ENCODE measurements around the gene POU6F2.
A peak's percentile ranks its signal among the peaks of the same experiment; 100 is the strongest.

The POU6F2 gene

DNA sequence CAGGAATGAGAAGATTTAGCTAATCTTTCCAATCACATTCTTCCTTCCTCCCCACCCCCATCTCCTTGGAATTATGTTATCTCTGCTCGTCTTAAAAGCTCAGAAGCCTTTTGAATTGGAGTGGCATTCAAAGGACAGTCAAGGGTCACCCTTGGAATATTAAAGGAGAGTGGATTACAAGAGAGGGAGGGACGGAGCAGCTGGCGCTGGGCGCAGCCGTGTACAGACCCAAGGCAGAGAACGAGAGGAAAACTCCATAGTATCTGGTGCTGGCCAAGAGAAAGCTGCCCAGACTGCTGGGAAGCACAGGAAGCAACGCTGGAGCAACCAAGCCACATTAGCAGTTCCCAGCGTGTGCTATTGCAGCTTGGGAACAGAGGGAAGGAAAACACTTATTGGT is 95.7 kb downstream of the POU6F2 start:
- no peak for DNase-seq

DNA sequence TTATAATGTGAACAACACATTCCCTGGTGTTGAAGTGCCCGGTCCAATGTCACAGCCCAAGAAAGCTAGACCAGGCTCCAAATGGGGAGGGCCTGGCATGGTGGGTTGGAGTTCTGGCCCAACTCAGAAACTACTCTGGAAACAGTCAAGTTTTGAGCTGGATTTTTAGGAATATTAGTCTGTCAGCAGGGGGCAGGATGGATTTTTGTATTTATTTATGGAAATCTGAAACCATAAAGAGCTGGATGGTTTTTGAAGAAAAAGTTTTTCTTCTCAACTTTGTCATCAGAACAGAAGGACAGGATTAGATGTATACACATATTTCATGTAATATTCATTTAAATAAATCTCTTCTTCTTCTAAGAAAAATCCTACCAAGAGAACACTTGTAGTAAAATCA is 97.5 kb downstream of the POU6F2 start:
- no peak for DNase-seq

DNA sequence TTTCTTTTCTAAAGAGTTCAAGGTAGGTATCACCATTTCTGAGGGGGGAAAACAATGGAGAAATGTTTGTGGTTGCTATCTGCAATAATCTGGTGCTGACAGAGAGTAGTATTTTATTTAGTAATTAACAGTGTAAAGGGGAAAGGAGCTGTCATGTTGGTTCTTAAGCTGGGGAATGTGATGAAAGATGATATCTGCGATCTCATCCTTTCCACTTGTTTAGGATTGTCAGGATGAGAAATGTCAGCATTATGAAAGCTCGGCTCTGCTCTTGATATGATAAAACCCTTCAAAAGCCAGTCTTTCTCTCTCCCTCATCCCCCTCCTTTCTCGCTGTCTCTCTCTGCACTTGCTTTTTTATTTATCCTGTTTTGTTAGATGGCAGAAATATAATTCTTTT is 106.1 kb downstream of the POU6F2 start:
- no peak for DNase-seq

DNA sequence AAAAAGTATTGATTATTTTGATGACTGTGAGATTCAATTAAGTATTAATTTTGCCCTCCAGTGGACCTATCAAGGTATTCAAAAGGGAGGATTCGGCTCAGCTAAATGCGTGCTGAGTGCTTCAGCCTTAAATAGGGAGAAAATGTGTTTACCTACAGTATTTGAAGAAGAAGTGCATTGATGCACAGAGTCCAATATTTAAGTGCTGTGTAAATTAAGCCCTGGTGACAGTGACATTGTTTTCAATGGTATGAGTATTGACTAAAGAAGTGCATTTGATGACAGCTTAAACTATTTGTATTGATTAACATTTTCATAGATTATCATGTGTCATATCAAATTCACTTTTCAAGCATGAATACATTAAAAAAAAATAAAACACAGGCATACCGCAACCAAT is 106.6 kb downstream of the POU6F2 start:
- DNase-seq, result no peak

DNA sequence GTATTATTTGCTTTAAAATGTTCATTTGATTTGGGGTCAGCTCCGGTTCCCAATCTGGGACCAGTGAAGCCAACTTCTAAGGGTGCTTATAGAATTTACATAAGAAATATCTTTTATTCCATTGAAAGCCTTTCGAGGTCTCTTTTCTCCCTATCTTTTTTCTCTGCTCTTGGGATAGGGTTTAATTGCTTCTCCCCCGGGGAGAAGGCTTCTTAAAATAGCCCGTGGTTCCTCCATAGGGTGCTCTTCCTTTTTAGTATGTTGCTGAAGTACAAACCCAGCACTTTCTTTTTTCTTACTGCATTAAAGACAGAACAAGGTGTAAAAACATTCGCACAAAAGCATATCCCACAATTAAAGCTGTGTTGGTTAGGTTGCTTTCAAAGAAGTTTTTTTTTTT is 107.5 kb downstream of the POU6F2 start:
- no peak for DNase-seq

DNA sequence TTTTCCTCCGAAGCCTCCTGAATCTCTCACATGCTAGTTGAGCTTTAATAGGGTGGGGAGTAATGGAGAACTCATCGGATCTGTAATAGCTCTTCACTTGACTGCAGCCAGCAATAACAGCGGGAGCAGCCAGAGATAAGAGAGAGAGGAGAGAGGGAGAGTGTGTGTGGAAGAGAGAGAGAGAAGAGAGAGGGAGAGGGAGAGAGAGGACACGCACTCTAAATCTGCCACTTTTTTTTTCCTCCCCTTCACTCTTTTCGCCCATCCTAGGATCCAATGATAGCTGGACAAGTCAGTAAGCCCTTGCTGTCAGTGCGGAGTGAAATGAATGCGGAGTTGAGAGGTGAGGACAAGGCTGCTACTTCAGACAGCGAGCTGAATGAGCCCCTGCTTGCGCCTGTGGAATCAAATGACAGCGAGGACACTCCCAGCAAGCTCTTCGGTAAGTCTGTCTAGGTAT is 107.9 kb downstream of the POU6F2 start:
- no peak for DNase-seq

DNA sequence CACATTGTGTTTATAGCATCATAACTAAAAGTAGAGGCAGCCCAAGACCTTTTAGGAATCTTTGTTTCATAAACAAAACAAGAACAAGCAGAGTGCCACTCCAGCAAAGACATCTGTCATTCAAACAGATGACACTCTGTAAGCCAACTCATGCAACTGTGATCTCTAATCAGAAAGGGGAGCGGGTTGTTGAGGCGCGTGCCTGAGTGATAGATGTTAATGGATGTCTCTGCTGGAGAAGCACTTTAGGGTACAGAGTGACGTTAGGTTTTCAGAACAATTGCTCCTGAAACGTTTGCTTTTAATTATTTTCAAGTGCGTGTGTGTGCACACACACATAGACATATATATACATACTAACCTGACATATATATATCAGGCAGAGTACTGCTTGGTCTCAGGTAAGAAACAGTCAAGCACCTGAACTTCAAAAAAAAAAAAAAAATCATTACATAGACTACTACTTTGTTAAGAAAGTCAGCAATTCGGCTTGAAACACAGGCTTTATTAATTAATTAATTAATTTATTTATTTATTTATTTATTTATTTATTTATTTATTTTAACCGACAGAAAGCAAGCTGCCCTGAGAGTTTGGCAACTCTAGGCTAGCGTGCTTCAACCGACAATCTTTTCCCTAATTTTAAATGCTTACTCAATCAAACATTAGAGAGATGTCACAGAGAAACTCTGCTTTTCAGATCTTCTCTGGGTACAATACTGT is 109.1 kb downstream of the POU6F2 start:
- DNase-seq, result no peak

DNA sequence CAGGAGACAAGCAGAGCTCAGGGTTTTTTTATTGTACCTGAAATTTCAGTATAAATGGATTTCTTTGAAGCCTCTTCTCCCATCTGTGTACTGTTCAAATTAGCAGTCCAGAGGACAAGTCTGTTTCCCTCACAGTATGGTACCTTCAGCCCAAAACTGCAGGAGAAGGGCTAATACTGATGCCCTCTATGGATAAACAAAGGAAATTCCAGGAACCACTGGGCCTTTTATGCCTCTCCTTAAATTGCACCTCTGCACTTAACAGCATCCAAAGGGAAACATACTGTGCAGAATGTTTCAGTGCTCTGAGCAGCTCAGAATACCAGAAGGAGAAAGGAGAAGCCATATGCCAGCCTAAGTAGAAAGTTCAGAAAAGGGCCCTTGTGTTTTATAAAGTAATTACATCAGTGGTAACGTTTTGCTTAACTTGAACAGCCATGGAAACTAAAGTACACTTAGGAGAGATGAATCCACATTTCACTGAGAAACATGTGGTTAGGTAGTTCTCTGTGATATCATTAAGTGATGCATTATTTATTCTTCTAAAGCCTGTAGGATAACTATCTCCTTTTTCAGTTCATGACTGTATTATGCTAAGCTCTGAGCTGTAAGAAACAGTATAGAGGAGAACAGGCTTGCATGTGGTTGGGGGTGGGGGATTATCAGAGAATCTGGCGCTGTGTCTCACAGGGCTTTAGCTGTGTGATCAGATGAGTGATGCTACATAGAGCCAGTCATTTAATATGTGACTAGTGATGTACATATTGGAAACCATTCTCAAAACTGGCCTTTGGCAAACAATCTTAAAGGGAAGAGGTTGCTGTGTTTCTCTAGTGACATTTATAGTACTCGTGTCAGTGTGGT is 111.3 kb downstream of the POU6F2 start:
- no peak for DNase-seq

DNA sequence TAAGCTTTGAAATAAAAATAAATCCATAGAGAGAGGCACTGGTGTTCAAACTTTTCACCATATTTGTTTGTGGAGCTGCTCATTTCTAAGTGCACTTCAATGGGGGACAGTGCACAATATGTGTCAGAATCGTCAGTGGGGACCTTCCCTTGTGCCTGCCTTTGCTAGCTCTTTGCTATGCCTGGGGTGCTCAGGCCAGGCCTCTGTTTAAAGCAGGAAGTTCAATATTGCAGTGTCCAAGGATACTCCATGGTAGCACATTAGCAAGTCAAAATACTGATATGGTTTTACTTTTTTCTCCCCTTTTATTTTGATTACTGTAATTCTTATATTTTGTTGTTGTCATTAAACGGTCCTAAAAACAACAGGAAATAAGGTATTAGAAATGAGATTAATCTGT is 113.4 kb downstream of the POU6F2 start:
- no peak for DNase-seq

DNA sequence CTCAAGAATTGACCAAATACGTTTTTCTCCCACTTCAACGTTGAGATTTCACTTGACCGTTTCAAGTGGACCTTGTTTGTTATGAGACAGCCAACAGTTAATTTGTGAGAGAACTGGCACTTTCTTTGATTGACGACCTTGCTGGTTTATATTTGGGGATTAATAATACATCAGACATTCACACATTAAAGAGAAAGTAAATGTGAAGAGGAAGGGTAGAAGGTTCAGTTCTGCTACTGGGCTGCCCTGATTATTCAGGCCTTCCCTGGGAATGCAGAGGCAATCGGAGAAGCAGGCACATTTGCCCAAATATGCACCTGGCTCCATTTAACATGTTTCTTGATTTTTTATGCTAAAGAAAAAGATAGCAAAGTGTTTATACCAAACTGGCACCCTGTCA is 114.1 kb downstream of the POU6F2 start:
- no peak for DNase-seq

DNA sequence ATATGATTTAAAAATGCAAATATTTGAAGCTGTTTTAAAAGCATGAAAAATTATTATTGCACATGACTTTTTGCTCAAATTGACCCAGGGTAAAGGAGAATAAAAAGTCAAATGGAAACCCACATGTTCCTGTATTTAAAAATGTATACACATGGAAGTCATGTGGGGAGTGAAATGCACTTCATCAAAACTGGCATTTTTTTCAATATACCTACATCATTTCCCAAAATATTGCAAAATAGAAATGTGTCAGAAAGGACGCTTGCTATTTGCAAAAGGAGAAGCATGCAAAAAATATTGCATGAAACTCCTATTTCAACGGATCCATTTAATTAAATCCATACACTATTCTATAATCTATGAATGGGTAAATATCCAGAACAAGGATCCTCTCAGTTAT is 117.0 kb downstream of the POU6F2 start:
- DNase-seq, result peak; percentile 56 to 59

DNA sequence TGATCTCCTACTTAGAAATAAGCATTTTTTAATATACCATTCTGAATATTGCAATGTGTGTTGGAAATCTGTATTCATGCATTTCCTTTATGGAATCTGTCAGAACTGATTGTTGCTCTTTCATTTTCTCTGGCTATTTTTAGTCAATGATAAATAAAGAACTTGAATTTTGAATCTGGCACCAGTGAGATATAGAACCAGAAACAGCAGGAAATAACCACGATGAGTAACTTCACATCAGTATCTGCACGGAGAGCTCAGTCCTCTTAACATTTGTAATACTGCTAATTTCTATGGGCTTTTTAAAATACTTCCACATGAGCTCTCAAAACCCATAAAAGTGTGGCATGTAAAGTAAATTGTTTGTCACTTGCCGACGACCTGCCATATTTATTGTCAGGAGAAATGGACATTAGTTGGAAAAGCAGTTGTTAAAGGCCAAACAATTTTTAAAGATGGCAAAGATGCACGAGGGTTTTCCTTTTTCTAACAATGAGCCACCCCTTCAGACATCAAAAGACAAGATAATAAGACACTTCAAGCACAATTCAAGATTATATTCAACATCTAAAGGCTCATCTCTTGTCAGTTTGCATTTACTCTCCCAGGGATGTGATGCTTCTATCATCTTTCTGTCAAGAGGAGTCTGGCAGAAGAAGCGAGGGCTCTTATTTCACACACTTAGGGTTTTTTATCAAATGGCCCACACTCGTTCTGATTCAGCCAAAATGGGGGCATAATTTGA is 118.3 kb downstream of the POU6F2 start:
- no peak for DNase-seq

DNA sequence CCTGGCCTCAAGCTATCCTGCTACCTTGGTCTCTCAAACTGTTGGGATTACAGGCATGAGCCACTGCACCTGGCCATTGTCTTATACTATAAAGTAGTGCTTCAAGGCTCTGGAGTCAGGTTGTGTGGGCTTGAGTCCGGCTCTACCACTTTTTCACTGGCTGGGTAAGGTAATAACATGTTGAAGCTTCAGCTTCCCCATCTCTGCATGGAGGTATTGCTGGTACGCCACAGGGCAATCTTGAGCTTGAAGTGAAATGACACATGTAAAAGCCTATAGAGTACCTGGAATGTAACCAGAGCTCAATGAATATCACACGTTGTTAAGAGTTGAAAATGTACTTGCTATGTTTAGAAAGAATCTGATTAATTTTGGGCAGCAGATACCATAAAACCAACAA is 120.8 kb downstream of the POU6F2 start:
- DNase-seq, result no peak

DNA sequence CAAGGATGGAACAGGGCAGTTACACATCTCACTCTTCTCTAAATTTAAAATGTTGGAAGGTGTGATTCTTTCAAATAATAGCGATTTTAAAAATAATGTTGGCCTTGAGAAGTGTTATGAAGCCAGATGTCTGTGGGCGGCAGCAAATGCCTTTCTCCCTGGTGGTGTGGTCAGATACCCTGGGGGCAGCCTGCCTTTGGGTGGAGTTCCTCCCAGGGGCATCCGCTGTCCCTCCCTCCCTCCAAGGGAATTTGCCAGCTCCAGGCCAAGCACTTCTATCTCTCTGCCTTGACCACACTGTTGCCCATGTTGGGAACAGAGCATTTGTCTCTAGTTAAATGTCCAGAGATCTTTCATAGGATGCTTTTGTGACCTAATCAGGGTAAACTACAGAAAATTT is 121.4 kb downstream of the POU6F2 start:
- no peak for DNase-seq

DNA sequence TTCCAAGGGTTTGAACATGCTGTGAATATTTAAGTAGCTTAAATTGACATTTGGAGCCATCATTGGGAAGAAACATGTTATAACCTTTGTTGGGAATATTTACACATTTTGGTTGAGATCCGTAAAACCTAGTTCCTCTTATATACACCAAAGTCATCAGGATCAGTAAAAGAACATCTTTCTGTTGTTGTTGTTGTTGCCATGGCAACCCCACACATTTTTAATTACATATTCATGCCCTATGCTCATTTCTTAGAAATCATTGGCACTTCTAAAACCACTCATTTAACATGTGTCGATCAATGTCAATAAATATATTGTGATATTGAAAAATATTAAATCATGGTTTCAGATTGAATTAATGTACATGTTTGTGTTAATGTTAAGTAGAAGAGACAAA is 122.6 kb downstream of the POU6F2 start:
- DNase-seq, result no peak

DNA sequence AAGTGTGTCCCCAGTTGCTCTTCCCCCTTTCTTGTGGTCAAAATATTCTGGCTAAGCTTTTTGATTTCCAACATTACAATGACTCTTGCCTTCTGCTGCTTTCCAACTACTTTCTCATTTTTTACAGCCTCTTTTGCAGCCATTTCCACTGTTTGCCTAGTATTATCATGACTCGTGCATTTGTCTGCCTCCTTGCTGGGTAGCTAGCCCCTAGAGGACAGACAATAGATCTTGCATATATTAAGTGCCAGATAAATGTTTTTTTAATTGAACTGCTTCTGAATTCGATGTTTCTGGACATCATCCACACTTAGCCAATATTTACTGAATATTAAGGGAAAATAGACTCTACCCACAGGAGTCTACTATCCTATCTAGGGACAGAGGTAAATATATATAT is 124.5 kb downstream of the POU6F2 start:
- no peak for DNase-seq

DNA sequence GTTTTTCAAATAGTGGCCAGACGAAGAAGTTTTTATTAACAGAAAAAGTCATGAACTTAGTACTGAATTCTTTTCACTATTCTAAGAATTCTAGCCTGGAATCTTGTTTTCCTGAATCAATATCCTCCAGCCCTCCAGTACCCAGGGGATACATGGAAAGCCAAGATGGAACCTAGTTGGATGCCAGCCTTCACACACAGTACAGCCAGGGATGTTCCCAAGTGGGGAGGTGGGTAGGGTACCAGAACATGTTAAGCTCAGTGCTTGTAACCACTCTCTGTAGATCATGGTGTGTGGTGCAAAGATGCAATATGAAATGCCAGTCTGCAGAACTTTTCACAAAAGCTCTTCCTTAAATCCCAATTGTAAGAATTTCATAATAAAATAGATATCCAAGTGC is 128.0 kb downstream of the POU6F2 start:
- no peak for DNase-seq

DNA sequence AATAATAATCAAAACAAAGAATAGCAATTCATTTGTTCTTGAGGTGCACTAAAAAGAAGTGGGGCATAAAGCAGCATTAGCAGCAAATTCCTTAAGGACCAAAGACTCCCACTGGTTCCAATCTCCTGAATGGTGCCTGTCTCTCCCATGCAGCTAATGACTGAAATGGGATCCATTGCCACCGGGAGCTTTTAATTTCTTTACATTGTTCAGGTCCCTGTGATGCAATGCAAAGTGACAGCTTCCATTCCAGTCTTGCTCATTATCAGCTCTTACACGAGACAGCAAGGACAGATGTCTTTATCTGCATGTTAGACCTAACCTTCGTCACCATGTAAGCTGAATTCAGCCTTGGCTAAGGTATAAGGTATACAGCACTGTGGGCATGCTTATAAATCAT is 148.1 kb downstream of the POU6F2 start:
- no peak for DNase-seq

DNA sequence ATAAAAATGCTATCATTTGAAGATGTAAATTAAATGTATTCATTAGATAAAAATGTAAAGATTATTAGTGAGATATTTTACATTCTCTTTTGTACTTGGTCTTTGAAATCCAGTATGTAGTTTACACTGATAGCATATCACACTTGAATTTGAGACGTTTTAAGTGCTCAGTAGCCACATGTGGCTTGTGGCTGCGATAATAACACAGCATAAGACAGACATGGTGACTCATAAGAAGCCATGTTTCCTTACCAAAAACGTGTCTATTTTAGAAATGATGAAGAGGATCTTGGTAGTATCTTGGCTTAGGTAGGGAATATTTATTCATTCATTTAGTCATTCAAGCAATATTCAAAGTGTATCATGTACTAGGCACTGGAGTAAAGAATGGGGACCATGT is 149.3 kb downstream of the POU6F2 start:
- DNase-seq, result no peak

DNA sequence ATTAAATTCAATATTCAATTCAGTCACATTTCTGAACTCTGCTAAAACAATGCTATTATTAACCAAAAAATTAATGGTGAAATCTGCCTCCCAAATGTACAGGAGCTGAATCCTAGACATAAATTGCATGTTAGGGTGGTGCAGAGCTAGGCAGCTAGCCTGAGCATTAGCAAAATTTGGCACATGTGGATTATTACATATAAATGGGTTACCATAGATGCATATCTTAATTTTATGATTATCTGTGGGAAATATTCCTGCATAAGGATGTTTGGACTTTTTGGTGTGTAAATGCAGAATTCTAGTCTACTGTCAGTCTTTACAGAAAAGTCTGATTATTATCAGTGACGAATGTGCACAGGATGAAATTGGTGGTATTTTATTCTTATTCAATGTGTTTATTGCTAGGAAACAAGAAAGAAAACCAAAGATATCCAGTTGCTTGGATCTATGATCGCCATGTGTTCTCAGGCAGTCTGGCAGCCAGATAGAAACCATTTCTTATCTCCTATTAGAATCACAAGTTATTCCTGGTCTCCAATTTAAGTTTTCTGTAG is 150.7 kb downstream of the POU6F2 start:
- DNase-seq, result no peak

DNA sequence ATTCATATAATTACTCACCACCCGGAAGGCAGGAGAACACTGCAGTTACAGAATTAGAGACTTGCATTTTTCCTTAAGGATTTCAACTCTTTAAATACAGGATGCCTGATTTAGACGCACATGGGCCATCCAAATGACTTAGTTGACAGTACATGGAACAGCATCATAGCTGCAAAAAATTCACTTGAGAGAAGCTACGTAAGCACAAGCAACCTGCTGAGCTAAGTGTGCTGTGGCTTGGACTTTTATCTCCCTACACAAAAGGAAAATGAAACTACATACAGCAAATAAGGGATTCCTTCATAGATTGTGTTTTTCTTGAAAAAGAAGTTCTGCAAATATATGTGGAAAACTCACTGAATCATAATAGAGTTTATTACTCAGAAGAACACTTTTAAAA is 152.6 kb downstream of the POU6F2 start:
- DNase-seq, result no peak

DNA sequence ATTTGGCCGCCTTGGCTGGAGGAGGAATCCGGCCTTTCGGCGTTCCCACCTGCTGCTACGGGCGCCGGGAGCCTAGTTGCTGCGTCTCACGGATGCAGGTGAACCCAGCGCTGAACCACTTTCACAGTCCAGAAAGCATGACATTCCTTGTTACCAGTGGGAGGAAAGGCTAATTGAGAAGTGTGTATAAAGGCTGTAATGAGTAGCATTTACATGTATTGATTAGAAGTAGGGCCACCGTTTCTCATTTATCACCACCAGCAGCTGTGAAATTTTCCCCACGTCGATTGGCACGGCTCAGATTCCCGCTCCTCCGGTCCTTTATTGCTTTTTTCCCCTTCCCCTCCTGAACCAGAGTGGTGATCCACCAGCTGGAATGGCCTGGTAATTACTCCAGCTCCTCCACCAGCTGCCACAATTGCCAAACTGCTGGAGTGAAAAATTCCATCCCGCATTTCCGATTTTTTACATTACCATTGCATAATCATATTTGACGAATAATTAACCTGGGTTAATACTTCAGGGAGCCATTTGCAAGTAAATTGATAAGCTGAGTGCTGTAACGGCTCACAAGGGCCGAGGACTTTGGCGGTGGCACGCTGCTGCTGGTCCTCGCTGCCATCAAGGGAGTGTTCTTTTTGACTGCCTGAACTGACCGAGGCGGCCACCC is 153.3 kb downstream of the POU6F2 start:
- DNase-seq, result no peak

DNA sequence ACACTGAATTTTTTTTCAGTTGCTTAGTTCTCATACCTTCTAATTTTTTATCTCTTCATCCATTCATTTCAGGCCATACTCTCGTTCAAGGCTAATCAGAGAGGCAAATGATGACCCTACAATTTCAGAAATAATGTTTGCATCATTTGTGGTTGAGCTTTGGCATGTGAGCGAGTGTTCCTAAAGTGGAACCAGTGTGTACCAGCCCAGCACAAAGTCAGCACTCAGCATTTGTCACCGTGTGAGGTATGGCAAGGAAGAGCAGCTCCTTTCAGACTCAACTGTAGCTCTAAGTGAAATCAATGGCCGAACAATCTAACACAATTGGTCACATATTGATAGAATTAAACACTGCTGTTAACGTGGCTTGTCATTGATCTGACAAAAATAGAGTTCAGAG is 154.6 kb downstream of the POU6F2 start:
- DNase-seq, result no peak
